GM19463 (cell line): ENCODE data around the gene ADAMTS13.
"Not testable (repeated sequence)": the region's sequence is repeated elsewhere in the genome, so short reads cannot be mapped to it uniquely, and the experiment has no call there.

Experiments
- ATAC-seq: cut with Tn5 transposase; IDR thresholded peaks from one replicate; pipeline ENCODE4 v1.9.1; 2021; ENCODE audit warnings: mild to moderate bottlenecking, moderate library complexity; ENCODE audit not compliant: unreplicated experiment

ADAMTS13 gene

GRCh38 chr9:133421615-133422542, at the start of gene ADAMTS13:
Gene ADAMTS13 (plus strand): TSS chr9:133422367. CDS start chr9:133422444, 77 bp downstream.
- ATAC-seq, result no peak

GRCh38 chr9:133374612-133375115, 47.5 kb upstream of the ADAMTS13 start:
- no peak for ATAC-seq

- ATAC-seq, result peak; percentile 7
Measured at GRCh38 chr9:133375116-133375723, 46.9 kb upstream of the ADAMTS13 start.

GRCh38 chr9:133375724-133376654, 46.2 kb upstream of the ADAMTS13 start, which contains the start of the genes STKLD1 and SURF4:
Gene STKLD1 (plus strand): TSS chr9:133376366. CDS start chr9:133376474, 108 bp downstream.
Gene SURF4 (minus strand): TSS chr9:133376060. CDS start chr9:133375969, 91 bp downstream.
- peak; percentile 92 for ATAC-seq

DNA sequence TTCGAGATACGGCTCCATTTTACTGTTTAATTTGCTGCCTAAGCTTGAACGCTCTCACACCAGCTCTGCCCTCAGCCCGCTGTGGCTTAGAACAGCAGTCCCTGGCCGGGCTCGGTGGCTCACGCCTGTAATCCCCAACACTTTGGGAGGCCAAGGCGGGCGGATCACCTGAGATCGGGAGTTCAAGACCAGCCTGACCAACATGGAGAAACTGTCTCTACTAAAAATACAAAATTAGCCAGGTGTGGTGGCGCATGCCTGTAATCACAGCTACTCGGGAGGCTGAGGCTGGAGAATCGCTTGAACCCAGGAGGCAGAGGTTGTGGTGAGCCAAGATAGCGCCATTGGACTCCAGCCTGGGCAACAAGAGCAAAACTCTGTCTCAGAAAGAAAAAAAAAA, 44.9 kb upstream of the ADAMTS13 start:
- not testable (repeated sequence) for ATAC-seq

DNA sequence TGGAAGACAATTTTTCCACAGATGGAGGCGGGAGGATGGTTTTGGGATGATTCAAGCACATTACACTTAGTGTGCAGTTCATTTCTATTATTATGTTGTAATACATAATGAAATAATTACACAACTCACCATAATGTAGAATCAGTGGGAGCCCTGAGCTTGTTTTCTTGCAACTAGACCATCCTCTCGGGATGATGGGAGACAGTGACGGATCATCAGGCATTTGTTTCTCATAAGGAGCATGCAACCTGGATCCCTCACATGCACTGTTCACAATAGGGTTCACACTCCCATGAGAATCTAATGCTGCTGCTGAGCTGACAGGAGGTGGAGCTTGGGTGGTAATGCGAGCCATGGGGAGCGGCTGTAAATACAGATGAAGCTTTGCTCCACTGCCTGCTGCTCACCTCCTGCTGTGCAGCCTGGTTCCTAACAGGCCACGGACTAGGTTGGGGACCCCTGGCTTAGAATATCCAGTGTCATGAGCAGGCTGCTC, 44.4 kb upstream of the ADAMTS13 start:
- ATAC-seq, result no peak

- ATAC-seq, result no peak
Measured at GRCh38 chr9:133378408-133378962, 43.7 kb upstream of the ADAMTS13 start.

DNA sequence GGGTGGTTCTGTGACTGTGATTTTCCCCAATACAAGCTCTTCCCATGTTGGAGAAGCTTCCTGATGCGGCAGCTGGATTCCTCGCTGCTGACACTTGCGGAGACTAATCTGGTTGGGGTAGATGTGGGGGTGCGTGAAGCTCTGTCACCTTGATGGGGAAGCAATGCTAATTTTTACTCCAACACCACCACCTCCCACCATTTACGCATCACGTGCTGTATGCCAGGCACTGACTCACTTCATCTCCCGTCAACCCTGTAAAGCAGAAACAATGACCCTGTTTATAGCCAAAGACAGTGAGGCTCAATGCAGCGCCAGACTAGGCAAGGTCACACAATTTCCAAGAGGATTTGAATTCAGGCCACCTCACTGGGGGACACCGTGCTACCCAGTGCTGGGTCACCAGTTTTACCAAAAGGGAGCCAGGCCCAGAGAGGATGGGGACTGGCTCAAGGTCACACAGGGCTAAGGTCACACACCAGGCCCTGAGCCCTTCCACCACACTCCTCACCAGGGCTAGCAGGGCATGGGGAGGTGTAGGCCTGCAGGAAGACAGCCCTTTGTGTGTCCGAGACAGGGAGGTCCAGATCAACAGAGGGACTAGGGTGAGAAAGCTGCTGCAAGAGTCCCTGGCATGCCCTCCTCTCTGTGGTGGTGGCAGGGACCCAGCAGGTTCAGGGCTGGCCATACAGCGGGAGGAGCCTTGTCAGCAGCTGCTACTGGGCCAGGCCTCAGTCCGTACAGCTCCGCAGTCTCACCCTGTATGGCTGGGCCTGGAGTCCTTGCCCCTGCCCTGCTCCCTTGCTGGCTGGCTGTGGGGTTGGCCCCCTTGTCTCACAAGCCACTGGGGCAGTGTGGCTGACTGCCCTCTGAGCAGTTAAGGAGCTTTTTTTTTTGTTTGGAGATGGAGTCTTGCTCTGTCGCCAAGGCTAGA, 42.7 kb upstream of the ADAMTS13 start:
- ATAC-seq, result no peak

DNA sequence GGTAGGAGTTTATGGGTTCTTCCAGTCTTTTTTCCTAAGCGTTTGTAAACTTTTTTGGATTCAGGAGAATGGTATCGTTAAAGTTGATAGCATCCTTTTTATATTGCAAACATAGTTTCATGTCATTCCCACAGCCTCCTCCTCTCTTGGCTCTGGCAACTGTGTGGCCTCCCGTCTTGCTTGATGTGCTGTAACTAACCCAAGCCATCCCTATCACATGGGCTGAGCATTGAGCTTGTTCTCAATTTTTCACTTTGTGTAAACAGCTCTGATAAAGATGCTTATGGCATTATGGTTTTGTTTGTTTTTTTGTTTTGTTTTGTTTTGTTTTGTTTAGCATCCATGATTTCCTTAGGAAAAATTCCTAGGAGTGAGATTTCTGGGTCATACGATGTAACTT, 41.4 kb upstream of the ADAMTS13 start:
- ATAC-seq, result no peak

GRCh38 chr9:133382507-133383141, 39.5 kb upstream of the ADAMTS13 start:
- no peak for ATAC-seq

DNA sequence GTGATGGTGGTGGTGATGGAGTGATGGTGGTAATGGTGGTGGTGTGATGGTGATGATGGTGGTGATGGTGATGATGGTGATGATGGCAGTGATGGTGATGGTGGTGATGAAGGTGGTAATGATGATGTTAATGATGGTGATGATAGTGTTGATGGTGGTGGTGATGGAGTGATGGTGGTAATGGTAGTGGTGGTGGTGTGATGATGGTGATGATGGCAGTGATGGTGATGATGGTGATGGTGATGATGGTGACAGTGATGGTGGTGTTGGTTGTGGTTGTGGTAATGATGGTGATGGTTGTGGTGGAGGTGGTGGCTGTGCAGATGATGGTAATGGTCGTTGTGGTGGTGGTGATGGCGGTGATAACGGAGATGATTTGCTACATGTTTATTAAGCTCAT, 38.7 kb upstream of the ADAMTS13 start:
- ATAC-seq, result no peak

- no peak for ATAC-seq
Measured at GRCh38 chr9:133384736-133385321, 37.3 kb upstream of the ADAMTS13 start.

DNA sequence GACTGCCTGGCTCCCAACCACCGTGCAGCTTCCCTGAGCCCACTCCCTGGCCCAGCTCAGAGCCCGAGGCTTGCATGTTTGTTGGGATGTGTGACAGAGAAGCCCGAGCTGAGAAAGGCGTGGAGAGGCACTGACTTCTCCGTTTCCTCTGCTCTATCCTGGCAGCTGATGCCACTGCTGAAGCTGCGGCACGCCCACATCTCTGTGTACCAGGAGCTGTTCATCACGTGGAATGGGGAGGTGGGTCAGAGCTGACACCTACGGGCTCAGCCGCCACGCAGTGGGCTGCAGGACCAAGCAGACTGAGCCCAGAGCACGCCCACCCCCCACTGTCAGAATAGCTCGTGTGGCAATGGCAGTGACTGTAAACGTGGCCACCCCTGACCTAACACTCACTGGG, 36.7 kb upstream of the ADAMTS13 start:
- ATAC-seq, result no peak

DNA sequence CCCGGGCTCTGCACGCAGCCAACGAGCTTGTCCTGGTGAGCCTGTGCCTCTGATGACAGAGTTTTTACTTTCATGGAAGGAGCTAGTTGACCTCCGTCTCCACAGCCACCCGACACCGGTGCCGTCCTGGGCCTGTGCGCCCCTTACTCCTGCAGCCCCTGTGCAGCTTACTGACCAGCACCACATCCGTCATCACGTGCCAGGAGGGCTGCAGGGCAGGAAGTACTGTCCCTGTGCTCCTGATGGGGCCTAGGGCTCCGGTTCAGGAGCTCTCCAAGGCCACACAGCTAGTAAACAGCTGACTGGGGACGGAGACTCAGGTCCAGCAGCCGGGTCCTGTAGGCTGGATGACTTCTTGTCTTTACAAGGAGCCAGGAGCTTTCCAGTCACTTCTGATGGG, 35.8 kb upstream of the ADAMTS13 start:
- ATAC-seq, result no peak

DNA sequence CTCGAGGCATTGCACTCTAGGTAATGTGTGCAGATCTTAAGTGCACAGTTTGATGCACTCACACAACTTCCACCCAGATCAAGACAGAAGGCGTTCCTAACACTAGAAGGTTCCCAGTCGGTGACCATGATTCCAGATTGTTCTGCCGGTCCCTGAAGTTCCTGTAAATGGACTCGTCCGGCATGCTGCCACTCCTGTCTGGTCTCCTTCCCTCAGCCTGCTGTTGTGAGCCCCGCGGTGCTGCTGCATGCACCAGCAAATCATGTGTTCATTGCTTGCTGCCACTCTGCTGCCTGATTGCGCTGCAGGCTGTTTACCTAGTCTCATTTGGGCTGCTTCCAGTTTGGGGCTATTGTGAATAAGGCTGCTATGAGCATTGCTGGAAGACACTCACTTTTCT, 34.5 kb upstream of the ADAMTS13 start:
- no peak for ATAC-seq

DNA sequence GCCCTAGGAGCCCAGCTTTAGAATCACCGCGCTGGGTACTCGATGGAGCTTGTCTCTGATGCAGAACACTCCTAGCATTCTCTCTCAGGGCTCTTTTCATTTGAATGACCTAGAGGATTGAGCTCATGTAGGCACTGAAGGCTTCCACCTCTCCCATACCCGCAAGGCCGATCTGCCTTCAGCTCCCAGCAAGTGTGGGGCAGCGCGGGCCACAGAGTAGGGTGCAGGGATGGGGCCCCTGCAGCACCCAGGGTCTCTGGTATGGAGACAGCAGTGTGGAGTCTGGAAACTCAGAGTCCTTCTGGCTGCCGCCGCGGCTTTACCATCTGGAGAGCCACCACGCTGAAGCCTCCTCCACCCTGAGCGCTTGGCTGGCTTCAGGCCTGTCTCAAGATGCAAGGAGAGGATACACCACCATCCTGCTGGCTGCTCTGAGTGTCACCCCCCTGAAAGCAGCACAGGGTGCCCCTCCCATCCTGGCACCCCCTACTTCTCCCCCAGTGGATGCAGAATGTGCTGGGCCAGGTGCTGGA, 33.1 kb upstream of the ADAMTS13 start:
- no peak for ATAC-seq

DNA sequence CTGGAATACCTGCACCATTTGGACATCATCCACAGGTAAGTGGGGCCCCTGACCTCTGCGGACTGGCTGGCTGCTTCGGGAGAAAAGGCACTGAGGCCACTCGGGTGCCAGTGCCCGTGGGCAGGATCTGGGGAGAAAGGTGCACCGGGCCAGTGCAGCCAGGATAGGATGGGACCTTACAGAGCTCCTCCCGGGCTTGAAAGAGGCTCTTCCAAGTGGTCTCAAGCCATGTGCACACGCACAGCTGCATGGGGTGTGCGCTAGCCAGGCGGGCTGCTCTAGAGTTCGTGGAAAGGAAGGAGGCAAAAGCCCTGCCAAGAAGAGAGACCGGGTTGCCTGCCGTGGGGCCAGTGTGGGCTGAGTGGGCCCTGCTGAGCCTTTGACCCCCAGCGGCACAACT, 32.6 kb upstream of the ADAMTS13 start:
- ATAC-seq, result no peak

DNA sequence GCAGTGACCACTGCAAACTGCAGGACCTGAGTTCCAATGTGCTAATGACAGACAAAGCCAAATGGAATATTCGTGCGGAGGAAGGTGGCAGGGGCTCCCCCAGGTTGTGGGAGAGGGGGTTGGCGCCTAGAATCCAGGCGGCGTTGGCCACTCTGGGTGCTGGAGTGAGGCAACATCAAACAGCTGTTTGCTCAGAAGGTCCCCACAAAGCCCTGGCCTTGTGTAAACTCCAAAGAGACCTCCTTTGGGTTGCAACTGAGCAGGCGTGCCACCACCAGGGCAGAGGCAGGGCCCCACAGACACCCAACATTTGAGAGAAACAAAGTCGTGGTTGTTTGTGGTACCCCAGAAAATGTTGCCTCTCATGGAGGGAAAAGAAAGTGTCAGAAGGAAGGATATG, 31.5 kb upstream of the ADAMTS13 start:
- ATAC-seq, result no peak
